GM18951 (cell line): ENCODE results near the gene GANAB.

ENCODE experiments used
- POLR2A ChIP-seq: IDR thresholded peaks from 4 replicates; pipeline ENCODE4 v1.6.1; 2011; ENCODE audit warnings: mild to moderate bottlenecking; ENCODE audit not compliant: insufficient read length, insufficient read depth; ENCODE audit errors: extremely low read depth
- in situ Hi-C: fragments of 300-500 bp; cut with MboI; formaldehyde crosslinking; loops from one replicate; pipeline ENCODE4 v1.12.0; 2022; ENCODE audit warnings: low sequenced_read_pairs, mixed read lengths, inconsistent platforms; ENCODE audit not compliant: unreplicated experiment

Gene GANAB

GRCh38 chr11:62605467-62605866 is 40.9 kb downstream of the GANAB start:
- TF ChIP-seq POLR2A = no peak
- in situ Hi-C loops = no loop called here

GRCh38 chr11:62604460-62605120 is 41.8 kb downstream of the GANAB start:
- in situ Hi-C loops = no loop called here
- TF ChIP-seq POLR2A = no peak

DNA sequence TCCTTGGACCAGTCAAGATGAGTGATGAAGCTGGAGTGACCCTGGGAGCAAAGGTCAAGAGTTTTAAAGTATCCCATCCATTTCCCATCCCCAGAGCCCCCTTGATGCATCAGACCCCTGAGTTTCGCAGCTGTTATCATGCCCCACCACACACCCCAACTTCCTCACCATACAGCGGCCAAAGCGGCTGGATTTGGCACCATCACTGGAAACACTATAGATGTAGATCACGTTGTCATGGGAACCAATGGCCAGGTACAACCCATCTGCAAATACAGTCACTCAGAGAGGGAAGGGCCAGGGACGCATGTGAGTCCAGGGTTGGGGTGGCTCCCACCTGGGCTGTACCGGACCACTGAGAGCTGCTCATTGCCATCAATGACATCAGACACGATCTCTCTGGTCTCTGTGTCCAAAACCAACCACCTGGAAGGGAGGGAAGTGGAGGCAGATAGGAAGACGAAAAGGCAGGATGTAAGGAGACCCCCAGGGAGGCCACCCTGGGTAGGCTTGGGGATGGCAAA is 42.6 kb downstream of the GANAB start:
- in situ Hi-C loops = no loop called here
- no peak for TF ChIP-seq POLR2A

DNA sequence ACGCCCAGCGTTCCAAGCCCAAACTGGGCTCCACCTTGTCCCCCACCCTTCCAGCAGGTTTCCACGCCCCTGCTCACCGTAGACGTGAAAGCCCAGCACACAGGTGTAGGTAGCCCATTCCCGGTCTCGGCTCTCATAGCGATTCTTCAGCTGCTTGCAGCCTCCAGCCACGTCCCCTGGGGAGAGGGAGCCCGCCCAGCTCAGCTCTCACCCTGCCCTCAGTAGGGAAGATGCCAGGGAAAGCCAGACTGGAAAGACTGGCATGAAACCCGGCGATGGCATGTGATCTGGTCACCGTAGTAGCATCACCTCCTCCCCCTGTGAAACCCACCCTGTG is 43.4 kb downstream of the GANAB start:
- in situ Hi-C loops = no loop called here
- no peak for TF ChIP-seq POLR2A

DNA sequence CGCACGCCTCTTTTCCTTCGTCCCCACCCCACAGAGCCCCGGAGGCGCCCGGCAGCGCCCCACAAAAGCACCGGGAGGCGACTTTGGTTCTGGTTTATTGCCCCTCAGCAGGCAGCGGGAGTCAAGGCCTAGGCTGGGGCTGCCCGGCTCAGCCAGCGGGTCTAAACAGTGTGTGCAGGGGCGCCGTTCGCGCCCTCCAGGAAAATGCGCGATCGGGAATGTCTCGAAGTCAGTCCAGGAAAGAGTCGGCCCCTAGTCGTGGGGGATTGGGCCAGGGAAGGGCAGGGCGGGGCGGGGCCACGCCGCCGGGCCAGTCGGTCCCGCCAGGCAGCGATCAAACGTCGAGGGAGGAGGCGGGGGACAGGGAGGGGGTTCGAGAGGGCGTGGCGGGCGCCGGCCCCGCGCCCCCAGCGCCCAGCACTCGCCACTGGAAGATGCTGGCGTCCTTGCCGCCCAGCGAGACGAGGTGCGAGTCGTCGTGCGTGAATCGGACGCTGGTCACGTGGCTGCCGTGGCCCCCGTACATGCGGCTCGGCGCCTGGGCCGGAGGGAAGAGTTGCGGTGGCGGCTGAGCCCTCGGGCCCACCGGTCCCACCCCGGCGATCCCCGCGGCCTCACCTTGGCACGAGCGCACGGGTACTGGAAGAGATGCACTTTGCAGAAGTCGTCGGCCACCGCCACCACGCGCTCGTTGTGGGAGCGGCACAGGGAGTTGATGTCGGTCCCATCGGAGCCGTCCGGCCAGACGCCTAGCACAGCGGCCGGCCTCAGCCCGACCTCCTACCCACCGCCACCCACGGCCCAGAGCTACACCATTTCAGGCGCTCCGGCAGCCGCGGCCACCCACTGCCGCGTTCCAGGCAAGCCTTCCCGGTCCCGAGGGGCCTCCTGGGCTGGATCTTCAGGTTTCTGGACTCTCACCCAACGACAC is 44.0 kb downstream of the GANAB start:
- in situ Hi-C loops = no loop called here
- TF ChIP-seq POLR2A = peak; percentile 42

- in situ Hi-C loops = no loop called here
- peak; percentile 70 for TF ChIP-seq POLR2A
Observed at GRCh38 chr11:62601372-62602140, 44.9 kb downstream of the GANAB start, which contains the start of gene MTA2. MTA2 (minus strand) TSS chr11:62601865; CDS start chr11:62601450, 415 bp downstream.

DNA sequence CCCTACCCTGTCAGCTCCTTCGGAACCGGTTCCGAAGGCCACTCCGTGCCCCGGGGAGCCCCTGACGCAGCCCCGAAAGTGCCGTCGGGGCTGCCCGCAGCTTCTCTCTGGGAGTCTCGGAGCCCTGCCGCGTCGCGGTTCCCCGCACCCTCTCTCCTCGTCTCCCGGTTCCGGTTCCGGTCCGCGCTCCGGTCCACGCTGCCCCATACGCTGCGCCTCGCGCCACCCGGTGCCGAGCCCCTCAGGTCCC is 45.4 kb downstream of the GANAB start:
- in situ Hi-C loops = no loop called here
- peak; percentile 34 for TF ChIP-seq POLR2A

DNA sequence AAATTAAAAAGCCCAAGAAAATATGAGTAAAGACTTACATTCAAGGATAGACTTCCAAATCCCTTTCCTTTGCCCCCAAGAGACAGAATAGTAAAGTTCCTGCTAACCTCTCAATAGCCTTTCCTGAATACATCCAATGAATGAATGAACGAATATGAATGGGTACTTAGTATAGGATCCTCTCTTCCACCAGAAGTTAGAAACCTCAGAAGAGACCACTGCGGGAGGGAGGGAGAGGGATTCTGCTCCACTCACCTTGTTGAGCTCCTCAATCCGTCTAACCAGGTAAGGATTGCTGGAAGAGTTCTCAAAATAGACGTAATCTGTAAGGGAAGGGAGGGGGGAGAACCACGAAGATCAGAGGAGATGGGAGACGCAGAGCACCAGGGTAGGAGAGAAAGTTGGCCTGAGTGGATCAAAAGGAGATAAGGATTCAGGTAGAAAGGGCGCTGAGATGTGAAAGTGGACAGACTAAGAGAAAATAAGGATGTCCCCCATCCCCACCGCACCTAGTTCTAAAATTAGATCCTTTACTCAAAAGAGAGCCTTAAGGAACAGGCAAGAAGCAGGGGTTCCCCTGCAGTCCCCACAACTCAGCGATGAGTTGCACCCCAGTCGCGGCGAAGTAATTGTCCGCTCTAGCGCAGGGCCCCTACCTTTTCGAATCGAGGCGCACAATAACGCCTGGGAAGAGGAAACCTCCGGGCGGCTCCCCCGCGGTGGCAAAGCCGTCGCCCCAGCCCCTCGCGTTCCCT is 45.9 kb downstream of the GANAB start:
- in situ Hi-C loops = no loop called here
- TF ChIP-seq POLR2A = no peak

DNA sequence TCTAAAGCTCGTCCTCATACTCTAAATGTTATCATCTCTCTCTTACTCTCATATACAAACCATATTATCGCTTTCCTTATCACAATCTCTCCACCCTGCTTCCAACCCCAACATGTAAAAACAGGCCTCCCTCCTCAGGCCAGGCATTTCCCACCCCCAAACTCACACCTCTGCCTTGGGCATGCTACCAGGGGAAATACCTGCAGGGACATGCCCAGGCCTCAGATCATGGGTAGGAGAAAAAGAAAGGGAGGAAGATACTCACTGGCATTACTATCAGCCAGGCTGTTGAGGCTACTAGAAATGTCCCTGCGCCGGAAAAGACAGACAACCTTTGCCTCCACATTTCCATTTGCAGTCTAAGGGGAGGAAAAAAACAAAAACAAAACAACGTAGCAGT is 46.5 kb downstream of the GANAB start:
- no peak for TF ChIP-seq POLR2A
- in situ Hi-C loops = no loop called here

- TF ChIP-seq POLR2A = no peak
- in situ Hi-C loops = no loop called here
Observed at GRCh38 chr11:62599069-62599696, 47.2 kb downstream of the GANAB start.

DNA sequence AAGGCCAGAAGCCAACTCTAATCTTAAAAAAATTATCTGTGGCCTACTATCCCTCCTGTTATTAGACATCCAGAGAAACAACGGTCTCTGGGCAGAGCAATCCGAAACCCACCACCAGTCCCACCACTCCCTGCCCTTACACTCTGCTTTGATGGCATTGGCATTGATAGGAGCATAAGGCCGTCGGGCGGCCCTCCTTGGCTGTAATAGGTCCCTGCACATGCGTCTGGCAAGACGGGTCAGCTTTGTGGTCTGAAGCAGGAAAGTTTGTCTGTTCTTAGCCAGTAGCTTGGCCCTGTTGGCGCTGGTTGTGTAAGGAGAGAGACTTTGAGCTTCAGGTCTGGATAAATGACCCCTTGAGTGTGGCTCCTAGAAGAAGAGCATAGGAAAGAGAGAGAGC is 51.3 kb downstream of the GANAB start:
- TF ChIP-seq POLR2A = no peak
- in situ Hi-C loops = no loop called here

- peak; percentile 18 for TF ChIP-seq POLR2A
- in situ Hi-C loops = no loop called here
Observed at GRCh38 chr11:62593434-62594044, 52.9 kb downstream of the GANAB start.
